Measurements from ENCODE around the gene ACOT6.
A peak's percentile ranks its signal among the peaks of the same experiment; 100 is the strongest.
"Not testable (repeated sequence)": the region's sequence is repeated elsewhere in the genome, so short reads cannot be mapped to it uniquely, and the experiment has no call there.

ACOT6 gene

GRCh38 chr14:73599499-73599898 is 12.8 kb upstream of the ACOT6 start:
- DNase-seq (ENCODE audit: low read depth) = no peak

GRCh38 chr14:73602994-73603393 is 9.3 kb upstream of the ACOT6 start:
- no peak for DNase-seq (ENCODE audit: low read depth)

GRCh38 chr14:73606271-73606670 is 6.0 kb upstream of the ACOT6 start:
- DNase-seq (ENCODE audit: low read depth) = no peak

GRCh38 chr14:73607241-73607640 is 5.1 kb upstream of the ACOT6 start:
- no peak for DNase-seq (ENCODE audit: low read depth)

GRCh38 chr14:73610687-73611086 is 1.6 kb upstream of the ACOT6 start:
- no peak for DNase-seq (ENCODE audit: low read depth)

- no peak for DNase-seq (ENCODE audit: low read depth)
Observed at GRCh38 chr14:73613046-73613383, 698 bp downstream of the ACOT6 start.

GRCh38 chr14:73613419-73613963 is 1.2 kb downstream of the ACOT6 start:
- no peak for DNase-seq (ENCODE audit: low read depth)

- no peak for DNase-seq (ENCODE audit: low read depth)
Observed at GRCh38 chr14:73616831-73617230, 4.5 kb downstream of the ACOT6 start.

- no peak for DNase-seq (ENCODE audit: low read depth)
Observed at GRCh38 chr14:73619524-73619923, 7.2 kb downstream of the ACOT6 start.

- DNase-seq (ENCODE audit: low read depth) = no peak
Observed at GRCh38 chr14:73620268-73620667, 8.0 kb downstream of the ACOT6 start.

- DNase-seq (ENCODE audit: low read depth) = no peak
Observed at GRCh38 chr14:73623504-73624054, 11.3 kb downstream of the ACOT6 start.

GRCh38 chr14:73625706-73626105 is 13.4 kb downstream of the ACOT6 start:
- DNase-seq (ENCODE audit: low read depth) = no peak

- DNase-seq (ENCODE audit: low read depth) = no peak
Observed at GRCh38 chr14:73627151-73627558, 14.8 kb downstream of the ACOT6 start.

GRCh38 chr14:73630009-73630780 is 17.9 kb downstream of the ACOT6 start:
- no peak for DNase-seq (ENCODE audit: low read depth)

- peak; percentile 42 for DNase-seq (ENCODE audit: low read depth)
Observed at GRCh38 chr14:73633116-73634010, 21.0 kb downstream of the ACOT6 start.

GRCh38 chr14:73634011-73634833 is 21.9 kb downstream of the ACOT6 start:
- DNase-seq (ENCODE audit: low read depth) = no peak

GRCh38 chr14:73636355-73636754 is 24.0 kb downstream of the ACOT6 start:
- not testable (repeated sequence) for DNase-seq (ENCODE audit: low read depth)

- DNase-seq (ENCODE audit: low read depth) = no peak
Observed at GRCh38 chr14:73637830-73638229, 25.5 kb downstream of the ACOT6 start.

GRCh38 chr14:73640796-73641365 is 28.6 kb downstream of the ACOT6 start:
- DNase-seq (ENCODE audit: low read depth) = no peak

GRCh38 chr14:73644531-73645247 is 32.4 kb downstream of the ACOT6 start, which contains the start of gene DNAL1:
TSS of gene DNAL1 (plus strand) at chr14:73644986. CDS start at chr14:73645040, 54 bp downstream.
- peak; percentile 86 for DNase-seq (ENCODE audit: low read depth)

GRCh38 chr14:73645248-73645610 is 32.9 kb downstream of the ACOT6 start:
- DNase-seq (ENCODE audit: low read depth) = no peak

Data from stimulated activated CD8-positive, alpha-beta memory T cell treated with anti-CD3 and anti-CD28 coated beads, Interleukin-12 subunit alpha, Interleukin-12 subunit beta, amount 100 ng/mL, for 1 hour (primary cell).